HL-60/S4 treated with phorbol 12-myristate 13-acetate at 8.2 ng/mL for 4 days and 3 days (cell line): Measurements from ENCODE around the gene NOTCH2.

Experiments
- in situ Hi-C: fragments of 300-500 bp; cut with MboI; formaldehyde crosslinking; loops from 2 replicates; pipeline ENCODE4 v1.15.0; 2022; ENCODE audit warnings: low sequenced_read_pairs

NOTCH2 gene

DNA sequence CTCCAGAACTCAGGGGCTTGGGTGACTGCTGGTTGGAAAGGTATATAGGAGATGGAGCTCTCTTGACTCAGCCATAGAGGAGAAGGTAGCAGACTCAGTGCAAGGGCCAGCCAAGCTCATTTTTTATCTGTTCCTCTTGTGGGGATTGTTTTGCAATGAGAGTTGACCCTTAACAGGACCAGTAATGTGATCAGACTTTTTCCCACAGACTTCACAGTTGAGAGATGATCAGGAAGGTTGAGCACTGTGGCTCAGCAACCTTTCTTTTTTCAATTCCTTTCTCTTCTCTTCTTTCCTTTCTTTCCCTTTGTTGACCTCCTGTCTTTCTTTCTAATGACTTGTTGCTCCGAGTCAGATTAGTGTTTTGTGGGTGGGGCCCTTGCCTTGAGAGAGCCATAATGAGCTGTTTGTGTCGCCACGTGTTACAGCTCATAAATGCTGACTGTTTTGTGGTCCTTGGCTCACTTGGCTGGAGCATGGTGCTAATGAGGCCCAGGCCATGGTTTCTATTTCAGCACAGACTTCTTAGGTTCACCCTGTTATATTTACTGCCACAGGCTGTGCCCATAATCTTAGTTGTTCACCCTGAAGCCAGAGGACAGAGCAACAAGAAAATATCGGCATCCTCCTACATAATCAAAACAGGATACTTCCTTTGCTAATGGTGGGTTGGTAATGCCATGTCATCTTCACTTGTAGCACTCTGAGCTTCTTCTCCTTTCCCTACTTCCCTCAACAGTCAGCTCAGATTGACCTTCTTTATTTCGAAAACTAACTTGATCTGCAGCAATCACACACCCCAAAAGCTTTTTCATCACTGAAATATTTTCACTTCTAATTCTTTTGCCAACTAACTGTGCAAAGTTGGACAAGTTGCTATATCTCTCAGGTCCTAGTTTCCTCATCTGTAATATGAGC is 187.1 kb downstream of the NOTCH2 start:
- in situ Hi-C loops, result no loop called here

DNA sequence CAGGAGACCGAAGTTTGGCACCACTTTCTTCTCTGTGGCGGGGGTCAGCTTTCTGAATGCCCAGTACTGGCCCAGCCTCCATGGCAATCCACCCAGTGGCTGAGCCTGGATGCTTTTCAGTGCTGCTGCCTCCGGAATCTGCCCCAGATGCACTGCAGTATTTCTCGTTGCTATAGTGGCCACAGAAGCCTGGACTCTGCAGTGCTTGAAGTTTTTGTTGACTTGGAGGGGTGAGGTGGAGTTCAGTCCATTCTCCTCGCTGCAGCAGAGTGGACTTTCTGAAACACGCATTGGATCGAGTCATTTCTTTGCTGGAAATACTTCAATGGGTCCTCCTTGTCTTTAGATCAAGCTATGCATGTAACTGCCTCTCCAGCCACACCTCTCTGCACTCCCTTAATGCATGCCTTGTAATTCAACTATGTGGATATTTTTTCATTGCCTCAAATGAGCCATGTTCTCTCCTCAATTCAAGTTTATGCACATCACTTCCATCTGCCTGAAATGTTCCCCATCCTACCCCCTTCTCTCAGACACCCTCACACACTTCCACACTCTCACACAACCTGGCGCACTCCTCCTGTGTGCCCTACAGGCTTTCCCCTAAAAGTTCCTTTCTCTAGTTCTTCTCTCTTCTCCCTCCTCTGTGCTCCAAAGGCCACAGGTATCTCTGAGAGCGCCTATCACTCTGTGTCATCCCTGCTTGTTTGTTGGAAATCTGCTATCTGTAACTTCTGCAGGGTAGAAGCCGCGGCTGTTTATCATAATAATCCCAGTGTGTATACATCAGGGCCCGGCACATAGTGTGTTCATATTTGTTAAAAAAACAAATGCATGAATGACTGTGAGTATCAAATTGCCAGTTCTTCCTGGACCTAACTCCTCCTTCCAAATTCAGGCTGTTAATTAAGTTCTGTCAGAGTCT is 189.7 kb downstream of the NOTCH2 start:
- in situ Hi-C loops, result no loop called here

DNA sequence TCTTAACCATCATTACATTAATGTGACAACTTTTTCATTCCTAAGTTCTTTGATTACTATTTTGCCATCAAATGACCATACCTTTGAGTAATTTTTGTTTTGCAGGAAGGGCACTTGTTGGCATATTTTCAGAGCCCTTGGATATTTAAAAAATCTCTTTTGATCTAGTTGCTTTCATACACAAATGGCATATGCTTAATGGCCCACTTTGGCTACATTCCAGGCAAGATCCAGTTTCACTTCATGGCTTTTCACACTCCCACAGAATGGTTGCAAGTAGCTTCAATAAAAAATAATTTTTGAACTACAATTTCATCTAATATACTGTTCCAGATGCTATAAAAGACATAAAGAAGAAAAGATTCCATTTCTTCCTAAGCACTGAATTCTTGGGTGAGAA is 191.3 kb downstream of the NOTCH2 start:
- in situ Hi-C loops, result no loop called here

DNA sequence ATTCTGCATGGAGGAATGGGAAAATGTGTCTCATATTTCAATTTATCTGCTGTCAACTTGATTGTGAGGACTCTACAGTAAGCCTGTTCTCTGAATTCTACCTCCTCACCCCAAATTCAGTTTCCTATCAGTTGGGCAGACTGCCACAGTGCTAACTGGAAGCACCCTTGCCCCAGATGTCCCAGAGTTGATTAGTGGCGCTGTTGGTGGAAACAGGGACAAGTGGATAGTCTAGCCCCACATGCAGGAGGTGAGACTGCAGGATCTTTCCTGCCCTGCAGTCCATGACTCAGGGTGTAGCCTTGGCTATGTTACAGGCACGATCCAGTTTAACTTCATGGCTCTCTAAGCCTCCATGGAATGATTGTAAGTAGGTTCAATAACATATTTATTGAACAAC is 195.3 kb downstream of the NOTCH2 start:
- in situ Hi-C loops, result no loop called here

DNA sequence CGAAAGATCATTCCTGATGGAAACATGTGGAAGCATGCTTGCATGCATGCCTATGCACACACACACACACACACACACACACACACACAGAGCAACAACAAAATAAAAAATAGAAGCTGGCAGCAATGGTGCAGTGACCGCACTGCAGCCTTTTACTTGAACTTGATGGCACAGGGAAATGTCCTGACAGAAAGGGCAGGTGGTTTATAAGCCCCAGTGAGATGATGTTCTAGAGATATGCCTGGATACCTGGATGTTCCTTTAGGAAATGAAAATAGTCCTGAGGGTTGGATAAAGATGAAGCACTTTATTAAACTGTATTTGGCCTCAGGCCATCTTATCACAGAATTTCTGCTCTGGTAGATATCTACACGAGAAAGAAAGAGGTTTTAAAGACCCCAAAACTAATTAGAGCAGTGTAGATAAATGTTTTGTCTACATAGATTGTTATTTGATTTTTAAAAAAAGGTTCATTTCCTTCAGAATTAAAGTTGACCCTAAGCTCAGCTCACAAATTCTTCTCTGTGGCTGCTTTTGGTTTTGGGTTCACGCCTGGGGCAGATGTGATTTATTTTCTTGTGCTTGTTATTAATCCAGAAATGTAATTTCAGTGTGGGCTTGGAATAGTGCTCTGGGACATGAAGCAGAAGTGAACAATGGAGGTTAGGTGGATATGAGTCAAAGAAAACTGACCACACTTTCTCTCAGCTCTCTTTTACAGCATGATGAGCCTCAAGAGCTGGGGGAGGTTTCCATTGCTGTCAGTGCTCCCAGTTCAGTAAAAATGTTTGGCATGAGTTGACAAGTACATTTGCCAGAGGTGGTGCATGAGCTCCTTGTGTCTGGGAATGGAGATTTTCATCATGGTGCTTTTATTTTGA is 196.1 kb downstream of the NOTCH2 start:
- in situ Hi-C loops, result no loop called here

DNA sequence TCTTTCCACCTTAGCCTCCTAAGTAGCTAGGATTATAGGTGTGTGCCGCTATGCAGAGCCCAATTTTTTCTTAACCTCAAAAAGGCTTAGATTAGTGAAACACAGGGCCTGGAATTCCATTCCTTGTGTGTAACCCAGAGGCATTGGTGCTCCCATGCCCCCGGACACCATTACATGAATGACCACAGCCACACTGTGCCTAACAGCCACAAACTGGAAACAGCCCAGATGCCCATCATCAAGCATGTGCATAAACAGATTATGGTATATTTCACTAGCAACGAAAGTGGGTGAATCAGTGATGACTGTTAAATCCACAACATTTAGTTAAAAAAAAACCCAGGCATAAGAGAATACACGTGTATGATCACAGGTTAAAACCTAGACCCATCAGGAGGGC is 197.6 kb downstream of the NOTCH2 start:
- in situ Hi-C loops, result no loop called here

DNA sequence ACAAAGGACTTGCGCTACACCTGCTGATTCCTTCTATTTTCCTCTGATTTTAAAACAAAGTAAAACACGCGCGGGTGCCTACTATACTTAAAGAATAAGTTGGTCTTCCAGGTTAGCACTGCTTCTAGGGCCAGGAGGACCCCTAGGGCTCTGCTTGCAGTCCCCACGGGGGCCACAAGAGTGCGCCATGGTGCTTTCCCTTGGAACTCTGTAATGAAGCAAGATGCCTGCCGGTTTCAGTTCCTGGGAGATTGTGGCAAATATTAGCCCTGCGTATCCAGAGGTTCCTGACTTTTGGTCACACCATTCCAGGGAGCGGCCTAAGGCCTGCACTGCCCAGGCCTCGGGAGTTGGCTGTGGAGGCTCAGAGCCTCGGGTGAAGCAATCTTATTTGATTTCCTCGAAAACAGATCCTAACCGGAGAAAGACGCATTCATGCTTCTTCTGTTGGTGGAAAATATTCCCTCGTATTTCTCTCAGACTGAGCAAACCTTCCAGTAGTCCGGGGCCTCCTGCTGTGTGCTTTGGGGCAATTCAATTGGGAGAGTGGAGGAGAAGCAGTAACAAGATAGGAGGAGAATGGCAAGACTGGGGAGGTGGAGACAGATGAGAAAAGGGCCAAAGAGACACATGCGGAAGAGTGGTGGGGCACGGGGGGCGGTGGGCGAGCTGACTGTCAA is 198.4 kb downstream of the NOTCH2 start:
- in situ Hi-C loops, result no loop called here

DNA sequence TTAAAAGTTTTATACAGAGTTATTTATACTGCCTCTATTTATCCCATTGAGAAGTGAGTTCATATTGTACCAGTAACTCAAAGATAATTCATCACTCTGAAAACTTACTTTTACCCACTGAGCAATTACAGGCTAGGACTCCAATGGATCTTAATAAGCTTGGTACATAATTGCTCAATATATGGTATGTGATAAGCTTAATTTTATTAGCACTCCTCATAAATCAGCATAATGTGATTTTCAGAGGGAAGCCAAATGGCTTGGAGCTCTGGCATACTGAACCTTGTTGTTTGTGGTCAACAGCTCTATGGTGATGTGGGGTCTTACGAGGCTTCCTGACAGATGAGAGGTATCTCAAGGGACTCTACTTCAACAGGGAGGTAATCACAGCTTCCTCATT is 199.5 kb downstream of the NOTCH2 start:
- in situ Hi-C loops, result no loop called here

DNA sequence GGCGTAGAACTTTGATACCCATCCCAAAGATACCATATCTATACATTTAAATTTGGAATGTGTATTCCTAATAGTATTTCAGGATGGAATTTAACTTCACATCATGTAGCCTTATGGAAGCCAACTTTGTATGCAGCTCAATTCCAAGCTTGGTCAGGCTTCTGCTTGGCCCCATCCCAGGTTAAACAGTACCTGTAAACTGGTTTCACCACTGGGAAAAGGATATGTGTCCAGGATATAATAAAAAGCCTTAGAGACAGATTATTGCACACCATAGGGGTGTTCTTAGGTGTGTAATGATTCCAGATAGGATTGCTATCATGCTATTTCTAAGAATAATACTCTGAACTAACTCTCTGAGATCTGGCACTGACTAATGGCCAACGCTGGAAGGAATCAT is 201.3 kb downstream of the NOTCH2 start:
- in situ Hi-C loops, result no loop called here

DNA sequence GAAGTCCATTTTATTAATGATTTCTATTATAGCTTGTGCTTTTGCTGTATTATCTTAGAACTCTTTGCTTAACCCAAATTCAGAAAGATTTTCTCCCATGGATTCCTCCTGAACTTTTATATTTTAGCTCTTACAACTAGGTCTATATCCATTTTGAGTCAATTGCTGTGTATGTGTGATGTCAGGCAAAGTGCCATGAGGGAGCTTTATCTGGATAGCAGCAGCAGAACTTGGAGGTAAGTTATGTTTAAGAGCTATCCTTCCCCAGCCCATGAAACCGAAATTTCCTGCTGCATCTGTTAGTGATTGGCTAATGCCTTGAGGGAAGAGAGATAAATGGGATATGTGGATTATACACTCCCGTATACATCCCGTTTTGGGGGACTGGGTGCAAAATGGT is 203.0 kb downstream of the NOTCH2 start:
- in situ Hi-C loops, result no loop called here

DNA sequence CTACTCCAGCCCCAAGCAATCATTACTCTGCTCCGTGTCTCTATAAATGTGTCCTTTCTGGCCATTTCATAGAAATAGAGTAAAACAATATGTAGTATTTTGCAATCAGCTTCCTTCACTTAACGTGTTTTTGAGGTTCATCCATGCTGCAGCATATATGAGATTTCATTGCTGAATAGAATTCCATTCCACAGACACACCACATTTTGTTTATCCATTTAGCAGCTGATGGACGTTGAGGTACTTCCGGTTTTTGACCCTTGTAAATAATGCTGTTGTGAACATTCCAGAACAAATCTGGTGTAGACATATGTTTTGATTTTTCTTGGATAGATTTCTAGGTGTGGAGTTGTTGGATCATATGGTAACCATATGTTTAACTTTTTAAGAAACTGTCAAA is 203.8 kb downstream of the NOTCH2 start:
- in situ Hi-C loops, result no loop called here

DNA sequence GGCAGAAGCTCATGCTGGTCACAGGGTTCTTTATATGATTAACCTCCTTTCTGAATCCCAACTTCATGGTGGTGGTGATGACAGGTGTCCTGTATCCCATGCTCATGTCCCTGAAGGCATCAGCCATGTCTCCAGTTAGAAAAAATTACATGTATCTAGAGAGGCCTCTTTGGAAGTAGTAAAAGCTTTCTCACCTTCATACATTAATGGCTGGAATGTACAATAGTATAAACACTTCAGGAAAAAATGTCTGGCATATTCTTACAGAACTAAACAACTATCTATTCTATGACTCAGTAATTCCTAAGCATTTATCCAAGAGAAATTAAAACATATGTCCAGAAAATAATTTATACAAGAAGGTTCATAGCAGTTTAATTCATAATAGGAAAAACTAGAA is 207.2 kb downstream of the NOTCH2 start:
- in situ Hi-C loops, result no loop called here
